Esophagus muscularis mucosa (tissue), 3 donors: ENCODE measurements around the gene ZNF223.

ENCODE experiments used
- POLR2AphosphoS5 ChIP-seq, 2 donors: sonication (generic); formaldehyde crosslinking; IDR thresholded peaks; one replicate each; pipeline ENCODE4 v1.6.1; 2017; ENCODE audit warnings: antibody characterized with exemption in 2 of 2
- TF ChIP-seq, protein P1 (sequence below), 3 experiments: fragments of 200-600 bp in 2 of 3; fragments of 450-650 bp in 1 of 3; sonication (generic) in 2 of 3; IDR thresholded peaks; one replicate each; pipeline ENCODE4 v1.5.1; 2017 to 2019; ENCODE audit warnings: antibody characterized with exemption in 3 of 3, mild to moderate bottlenecking in 2 of 3, moderate library complexity in 1 of 3

DNA sequence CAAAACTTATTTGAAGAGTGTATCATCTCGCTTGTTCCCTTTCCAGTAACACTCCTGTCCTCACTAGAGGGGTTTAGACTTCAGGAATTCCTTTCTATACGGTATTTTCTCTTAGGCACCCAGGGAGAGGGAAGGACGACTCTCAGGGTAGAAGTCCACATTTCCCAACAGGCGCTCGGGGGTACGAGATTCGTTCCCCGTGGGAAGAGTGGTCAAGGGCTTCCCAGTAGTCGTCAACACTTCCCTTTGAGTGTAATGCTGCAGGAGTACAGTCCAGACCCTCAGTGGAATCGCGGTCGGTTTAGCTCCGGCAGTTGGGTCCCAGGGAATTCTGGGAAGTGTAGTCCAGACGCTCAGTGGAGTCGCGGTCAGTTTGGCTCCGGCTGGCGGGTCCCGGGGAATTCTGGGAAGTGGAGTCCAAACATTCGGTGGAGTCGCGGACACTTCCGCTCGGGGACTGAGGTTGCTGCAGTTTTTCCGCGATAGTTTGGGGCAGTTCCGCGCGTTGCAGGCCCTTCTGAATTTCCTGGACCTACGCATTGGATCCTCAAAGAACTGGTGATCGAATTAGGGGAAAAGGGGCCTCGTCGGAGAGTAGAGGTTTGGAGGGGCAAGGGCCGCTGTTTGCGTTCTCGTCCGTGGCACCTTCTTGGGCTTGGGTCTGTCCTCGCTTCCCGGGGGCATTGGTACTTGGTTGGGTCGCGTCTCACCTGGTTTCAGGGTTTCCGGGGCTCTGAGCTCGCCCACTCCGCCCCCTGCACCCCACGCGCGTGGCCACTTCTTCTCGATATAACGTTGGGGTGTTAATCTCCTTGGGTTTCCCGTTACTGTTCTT, 42.3 kb downstream of the ZNF223 start, which contains the start of gene ZNF224:
- TF ChIP-seq, protein P1, sequence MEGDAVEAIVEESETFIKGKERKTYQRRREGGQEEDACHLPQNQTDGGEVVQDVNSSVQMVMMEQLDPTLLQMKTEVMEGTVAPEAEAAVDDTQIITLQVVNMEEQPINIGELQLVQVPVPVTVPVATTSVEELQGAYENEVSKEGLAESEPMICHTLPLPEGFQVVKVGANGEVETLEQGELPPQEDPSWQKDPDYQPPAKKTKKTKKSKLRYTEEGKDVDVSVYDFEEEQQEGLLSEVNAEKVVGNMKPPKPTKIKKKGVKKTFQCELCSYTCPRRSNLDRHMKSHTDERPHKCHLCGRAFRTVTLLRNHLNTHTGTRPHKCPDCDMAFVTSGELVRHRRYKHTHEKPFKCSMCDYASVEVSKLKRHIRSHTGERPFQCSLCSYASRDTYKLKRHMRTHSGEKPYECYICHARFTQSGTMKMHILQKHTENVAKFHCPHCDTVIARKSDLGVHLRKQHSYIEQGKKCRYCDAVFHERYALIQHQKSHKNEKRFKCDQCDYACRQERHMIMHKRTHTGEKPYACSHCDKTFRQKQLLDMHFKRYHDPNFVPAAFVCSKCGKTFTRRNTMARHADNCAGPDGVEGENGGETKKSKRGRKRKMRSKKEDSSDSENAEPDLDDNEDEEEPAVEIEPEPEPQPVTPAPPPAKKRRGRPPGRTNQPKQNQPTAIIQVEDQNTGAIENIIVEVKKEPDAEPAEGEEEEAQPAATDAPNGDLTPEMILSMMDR (IDR thresholded peaks at IDR 0.05): no peak
- TF ChIP-seq POLR2AphosphoS5 (IDR thresholded peaks at IDR 0.05): peak; percentile 77 to 79
